Measurements from ENCODE around the gene ELF4. TPM values are rescaled to one million over a fixed set of nuclear protein-coding genes. Genes with fewer than 3 reads are reported as not detected.

Gene ELF4
- total and polyA plus RNA-seq, 2 of the 13 experiments (the other 11 are each of a cell fraction or from before 2014, with no cell fraction given) = 1.3 to 2.6 TPM

DNA sequence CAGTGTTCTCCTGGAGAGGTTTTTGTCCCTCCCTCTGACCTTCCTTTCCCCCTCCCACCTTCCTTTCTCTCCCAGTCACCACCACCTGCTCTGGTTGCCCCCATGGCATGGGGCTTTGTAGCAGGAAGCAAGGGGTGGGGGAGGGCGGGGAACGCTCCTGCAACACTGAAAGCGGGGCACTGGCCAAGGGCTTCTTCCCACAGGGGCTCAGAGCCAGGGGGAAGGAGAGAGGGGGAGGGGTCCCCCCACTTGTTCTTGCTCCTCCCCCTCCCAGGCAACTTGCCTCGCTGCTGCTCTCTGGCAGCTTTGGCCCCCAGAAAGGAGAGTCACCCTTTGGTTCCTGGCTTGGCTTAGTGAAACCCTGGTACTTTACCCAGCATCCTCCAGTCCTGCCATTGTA lies 79.5 kb downstream of the ELF4 start:
- DNase-seq (ENCODE audit: low spot score) (no peak), FAIRE-seq (no peak), ATAC-seq (no peak)
- ChIA-PET CTCF (ENCODE audit: low intra/inter-chr PET ratio, low total read pairs) (no interaction called here), POLR2A (no interaction called here)
- H3K9me3 ChIP-seq (ENCODE audit: low read length) = no peaks in the 10 kb centered on the region
- H3K79me2 ChIP-seq (ENCODE audit: insufficient read depth, low read length) = no peaks in the 10 kb centered on the region
- no peak overlapping the region for H3K4me3 ChIP-seq (replicated peaks in 1 of 3; ENCODE audit: insufficient read depth in 1 of 3, low read depth in 2 of 3, low read length in 3 of 3)
- no peak overlapping the region for H3K27ac ChIP-seq (ENCODE audit: extremely low read length, insufficient read depth, low read length)
- no peak overlapping the region for H3K9ac ChIP-seq (ENCODE audit: insufficient read depth, low read depth, low read length)
- TF ChIP-seq BORCS8-MEF2B (CRISPR knock-in tag; IDR thresholded peaks at IDR 0.05) (no peak), ZNF724P (CRISPR knock-in tag; IDR thresholded peaks at IDR 0.05; ENCODE audit: borderline replicate concordance) (no peak), PAWR (CRISPR knock-in tag; IDR thresholded peaks at IDR 0.05; ENCODE audit: borderline replicate concordance) (no peak), ZNF503 (CRISPR knock-in tag; IDR thresholded peaks at IDR 0.05) (no peak), MBNL3 (CRISPR knock-in tag; conservative IDR thresholded peaks at IDR 0.05) (no peak), RARG (CRISPR knock-in tag; IDR thresholded peaks at IDR 0.05; ENCODE audit: low read depth) (no peak), KDM3A (CRISPR knock-in tag; IDR thresholded peaks at IDR 0.05; ENCODE audit: low read depth) (no peak), SRY (CRISPR knock-in tag; IDR thresholded peaks at IDR 0.05) (no peak), SMYD3 (CRISPR knock-in tag; IDR thresholded peaks at IDR 0.05) (no peak), ZFP37 (CRISPR knock-in tag; IDR thresholded peaks at IDR 0.05; ENCODE audit: borderline replicate concordance) (no peak)
- TF ChIP-seq, protein P1, sequence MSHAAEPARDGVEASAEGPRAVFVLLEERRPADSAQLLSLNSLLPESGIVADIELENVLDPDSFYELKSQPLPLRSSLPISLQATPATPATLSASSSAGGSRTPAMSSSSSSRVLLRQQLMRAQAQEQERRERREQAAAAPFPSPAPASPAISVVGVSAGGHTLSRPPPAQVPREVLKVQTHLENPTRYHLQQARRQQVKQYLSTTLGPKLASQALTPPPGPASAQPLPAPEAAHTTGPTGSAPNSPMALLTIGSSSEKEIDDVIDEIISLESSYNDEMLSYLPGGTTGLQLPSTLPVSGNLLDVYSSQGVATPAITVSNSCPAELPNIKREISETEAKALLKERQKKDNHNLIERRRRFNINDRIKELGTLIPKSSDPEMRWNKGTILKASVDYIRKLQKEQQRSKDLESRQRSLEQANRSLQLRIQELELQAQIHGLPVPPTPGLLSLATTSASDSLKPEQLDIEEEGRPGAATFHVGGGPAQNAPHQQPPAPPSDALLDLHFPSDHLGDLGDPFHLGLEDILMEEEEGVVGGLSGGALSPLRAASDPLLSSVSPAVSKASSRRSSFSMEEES (CRISPR knock-in tag; IDR thresholded peaks at IDR 0.05) = no peak
- TF ChIP-seq, protein P2, sequence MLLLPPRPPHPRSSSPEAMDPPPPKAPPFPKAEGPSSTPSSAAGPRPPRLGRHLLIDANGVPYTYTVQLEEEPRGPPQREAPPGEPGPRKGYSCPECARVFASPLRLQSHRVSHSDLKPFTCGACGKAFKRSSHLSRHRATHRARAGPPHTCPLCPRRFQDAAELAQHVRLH (CRISPR knock-in tag; IDR thresholded peaks at IDR 0.05; ENCODE audit: borderline replicate concordance, low read depth) = no peak
- in situ Hi-C loops (cut with HindIII; ENCODE audit: extremely low pct_ligation_motif_present, low pct_unique_long_range_greater_than_20kb) = no loop called here
- H3K4me2 ChIP-seq (ENCODE audit: low read depth, low read length) = no peak overlapping the region
- H4K20me1 ChIP-seq (ENCODE audit: insufficient read depth, low read length) = no peaks in the 10 kb centered on the region
- H3K36me3 ChIP-seq (replicated peaks in 1 of 2; ENCODE audit: control insufficient read depth in 1 of 2, insufficient read depth in 2 of 2, low read length in 2 of 2) = peaks cover 2 to 27% of the 10 kb centered on the region in 2 experiments; a peak in 4 of 5 replicates
- WGBS (ENCODE audit: low lambda C conversion rate) = 92% methylated on average over 2 of the region's 4 CpGs
- intact Hi-C loops (cut with micrococcal nuclease; ENCODE audit: unreplicated experiment) = no loop called here
- BruUV-seq (replicated peaks) = no TSS peak
- no peak overlapping the region for H2AFZ ChIP-seq (ENCODE audit: low read length)
- H3K27me3 ChIP-seq (ENCODE audit: control insufficient read depth in 1 of 2, insufficient read depth in 2 of 2, low read length in 2 of 2) = no peaks in the 10 kb centered on the region
- no peaks in the 10 kb centered on the region for H3K4me1 ChIP-seq (ENCODE audit: insufficient read depth, low read length)

Measured in HepG2 (cell line).